ENCODE results near the gene NLGN4X. TPM values are rescaled to one million over a fixed set of nuclear protein-coding genes. Genes with fewer than 3 reads are reported as not detected.

NLGN4X gene
- total RNA-seq, 1 experiment from 2014 or later = 0.05 TPM

DNA sequence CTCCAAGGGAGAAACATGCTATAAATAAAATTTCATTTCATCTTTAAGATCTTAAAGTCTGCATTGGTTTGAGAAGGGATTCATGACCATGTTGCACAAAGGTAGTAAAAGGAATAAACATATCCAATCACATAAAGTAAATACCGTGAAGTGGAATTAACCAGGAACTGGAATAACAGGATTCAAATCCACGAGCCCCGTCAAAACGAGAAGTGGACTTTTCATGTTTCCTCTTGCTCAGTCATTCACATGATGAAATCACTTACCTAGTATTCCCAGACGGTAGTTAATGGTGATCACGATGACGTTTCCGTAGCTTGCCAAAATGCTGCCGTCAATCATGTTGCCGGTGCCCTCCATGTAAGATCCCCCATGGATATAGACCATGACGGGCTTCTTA lies 199.7 kb downstream of the NLGN4X start (continued):
- TF ChIP-seq, protein P1, sequence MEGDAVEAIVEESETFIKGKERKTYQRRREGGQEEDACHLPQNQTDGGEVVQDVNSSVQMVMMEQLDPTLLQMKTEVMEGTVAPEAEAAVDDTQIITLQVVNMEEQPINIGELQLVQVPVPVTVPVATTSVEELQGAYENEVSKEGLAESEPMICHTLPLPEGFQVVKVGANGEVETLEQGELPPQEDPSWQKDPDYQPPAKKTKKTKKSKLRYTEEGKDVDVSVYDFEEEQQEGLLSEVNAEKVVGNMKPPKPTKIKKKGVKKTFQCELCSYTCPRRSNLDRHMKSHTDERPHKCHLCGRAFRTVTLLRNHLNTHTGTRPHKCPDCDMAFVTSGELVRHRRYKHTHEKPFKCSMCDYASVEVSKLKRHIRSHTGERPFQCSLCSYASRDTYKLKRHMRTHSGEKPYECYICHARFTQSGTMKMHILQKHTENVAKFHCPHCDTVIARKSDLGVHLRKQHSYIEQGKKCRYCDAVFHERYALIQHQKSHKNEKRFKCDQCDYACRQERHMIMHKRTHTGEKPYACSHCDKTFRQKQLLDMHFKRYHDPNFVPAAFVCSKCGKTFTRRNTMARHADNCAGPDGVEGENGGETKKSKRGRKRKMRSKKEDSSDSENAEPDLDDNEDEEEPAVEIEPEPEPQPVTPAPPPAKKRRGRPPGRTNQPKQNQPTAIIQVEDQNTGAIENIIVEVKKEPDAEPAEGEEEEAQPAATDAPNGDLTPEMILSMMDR (IDR thresholded peaks at IDR 0.05 in 2 of 3, conservative IDR thresholded peaks at IDR 0.05 in 1 of 3; ENCODE audit: borderline replicate concordance in 1 of 3, insufficient read depth in 1 of 3, low read depth in 2 of 3, low read length in 2 of 3) = no peak
- no peak for TF ChIP-seq POLR2AphosphoS5 (IDR thresholded peaks at IDR 0.05; ENCODE audit: low read depth, low read length)
- TF ChIP-seq, protein P2, sequence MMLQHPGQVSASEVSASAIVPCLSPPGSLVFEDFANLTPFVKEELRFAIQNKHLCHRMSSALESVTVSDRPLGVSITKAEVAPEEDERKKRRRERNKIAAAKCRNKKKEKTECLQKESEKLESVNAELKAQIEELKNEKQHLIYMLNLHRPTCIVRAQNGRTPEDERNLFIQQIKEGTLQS (IDR thresholded peaks at IDR 0.05) = no peak
- TF ChIP-seq, protein P3, sequence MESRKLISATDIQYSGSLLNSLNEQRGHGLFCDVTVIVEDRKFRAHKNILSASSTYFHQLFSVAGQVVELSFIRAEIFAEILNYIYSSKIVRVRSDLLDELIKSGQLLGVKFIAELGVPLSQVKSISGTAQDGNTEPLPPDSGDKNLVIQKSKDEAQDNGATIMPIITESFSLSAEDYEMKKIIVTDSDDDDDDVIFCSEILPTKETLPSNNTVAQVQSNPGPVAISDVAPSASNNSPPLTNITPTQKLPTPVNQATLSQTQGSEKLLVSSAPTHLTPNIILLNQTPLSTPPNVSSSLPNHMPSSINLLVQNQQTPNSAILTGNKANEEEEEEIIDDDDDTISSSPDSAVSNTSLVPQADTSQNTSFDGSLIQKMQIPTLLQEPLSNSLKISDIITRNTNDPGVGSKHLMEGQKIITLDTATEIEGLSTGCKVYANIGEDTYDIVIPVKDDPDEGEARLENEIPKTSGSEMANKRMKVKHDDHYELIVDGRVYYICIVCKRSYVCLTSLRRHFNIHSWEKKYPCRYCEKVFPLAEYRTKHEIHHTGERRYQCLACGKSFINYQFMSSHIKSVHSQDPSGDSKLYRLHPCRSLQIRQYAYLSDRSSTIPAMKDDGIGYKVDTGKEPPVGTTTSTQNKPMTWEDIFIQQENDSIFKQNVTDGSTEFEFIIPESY (IDR thresholded peaks at IDR 0.05; ENCODE audit: extremely low read depth, insufficient replicate concordance, low read length) = no peak
- TF ChIP-seq, protein P4, sequence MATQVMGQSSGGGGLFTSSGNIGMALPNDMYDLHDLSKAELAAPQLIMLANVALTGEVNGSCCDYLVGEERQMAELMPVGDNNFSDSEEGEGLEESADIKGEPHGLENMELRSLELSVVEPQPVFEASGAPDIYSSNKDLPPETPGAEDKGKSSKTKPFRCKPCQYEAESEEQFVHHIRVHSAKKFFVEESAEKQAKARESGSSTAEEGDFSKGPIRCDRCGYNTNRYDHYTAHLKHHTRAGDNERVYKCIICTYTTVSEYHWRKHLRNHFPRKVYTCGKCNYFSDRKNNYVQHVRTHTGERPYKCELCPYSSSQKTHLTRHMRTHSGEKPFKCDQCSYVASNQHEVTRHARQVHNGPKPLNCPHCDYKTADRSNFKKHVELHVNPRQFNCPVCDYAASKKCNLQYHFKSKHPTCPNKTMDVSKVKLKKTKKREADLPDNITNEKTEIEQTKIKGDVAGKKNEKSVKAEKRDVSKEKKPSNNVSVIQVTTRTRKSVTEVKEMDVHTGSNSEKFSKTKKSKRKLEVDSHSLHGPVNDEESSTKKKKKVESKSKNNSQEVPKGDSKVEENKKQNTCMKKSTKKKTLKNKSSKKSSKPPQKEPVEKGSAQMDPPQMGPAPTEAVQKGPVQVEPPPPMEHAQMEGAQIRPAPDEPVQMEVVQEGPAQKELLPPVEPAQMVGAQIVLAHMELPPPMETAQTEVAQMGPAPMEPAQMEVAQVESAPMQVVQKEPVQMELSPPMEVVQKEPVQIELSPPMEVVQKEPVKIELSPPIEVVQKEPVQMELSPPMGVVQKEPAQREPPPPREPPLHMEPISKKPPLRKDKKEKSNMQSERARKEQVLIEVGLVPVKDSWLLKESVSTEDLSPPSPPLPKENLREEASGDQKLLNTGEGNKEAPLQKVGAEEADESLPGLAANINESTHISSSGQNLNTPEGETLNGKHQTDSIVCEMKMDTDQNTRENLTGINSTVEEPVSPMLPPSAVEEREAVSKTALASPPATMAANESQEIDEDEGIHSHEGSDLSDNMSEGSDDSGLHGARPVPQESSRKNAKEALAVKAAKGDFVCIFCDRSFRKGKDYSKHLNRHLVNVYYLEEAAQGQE (IDR thresholded peaks at IDR 0.05; ENCODE audit: low read depth) = no peak

Measured in HCT116 (cell line).